Activated naive CD8-positive, alpha-beta T cell treated with anti-CD3 and anti-CD28 coated beads, Interleukin-2, amount 50 U/mL, for 16 hours (primary cell): ENCODE measurements around the gene TTLL1.

Experiments used
- DNase-seq: peaks from one replicate; pipeline ENCODE4 v3.0.0-alpha.2; 2020; ENCODE audit warnings: low read depth, low spot score

The TTLL1 gene

DNA sequence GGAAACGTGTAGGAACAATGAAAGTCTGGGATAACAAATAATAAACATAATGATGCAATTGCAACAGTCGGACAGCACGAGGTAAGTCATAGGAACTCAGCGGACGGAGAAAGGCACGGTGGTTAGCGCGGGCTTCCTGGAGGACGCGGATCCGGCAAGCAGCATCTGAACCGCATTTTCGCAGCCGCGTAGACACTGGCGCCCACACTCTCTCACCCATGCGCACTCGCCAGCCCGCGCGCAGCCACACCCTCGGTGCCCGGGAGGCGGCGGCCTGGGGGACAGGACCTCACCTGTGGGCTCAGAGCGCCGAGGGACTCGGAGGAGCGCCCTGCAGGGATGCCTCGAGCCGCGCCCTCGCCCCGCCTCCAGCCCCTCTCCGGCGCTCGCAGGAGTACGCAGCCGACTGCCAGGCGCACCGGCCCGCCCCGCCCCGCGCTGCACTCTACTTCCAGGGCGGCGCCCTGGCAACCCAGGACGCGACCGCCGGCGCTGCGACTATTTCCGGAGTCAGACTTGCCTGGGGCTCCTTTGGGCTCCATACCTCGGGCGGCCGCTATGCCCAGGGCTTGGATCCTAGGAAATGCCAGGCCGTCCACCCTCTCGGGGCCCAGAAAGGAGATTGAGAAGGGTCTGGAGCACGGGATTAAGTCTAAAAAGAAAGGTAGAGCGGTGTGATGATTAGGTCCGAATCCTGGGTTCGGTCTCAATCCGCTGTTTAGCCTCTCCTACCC, at the start of gene TTLL1:
Gene TTLL1, minus strand, starts transcription at position 408 of the 734 bp plus-strand sequence. CDS start 13,805 bp downstream, outside the sequence.
- DNase-seq: peak; percentile 78

DNA sequence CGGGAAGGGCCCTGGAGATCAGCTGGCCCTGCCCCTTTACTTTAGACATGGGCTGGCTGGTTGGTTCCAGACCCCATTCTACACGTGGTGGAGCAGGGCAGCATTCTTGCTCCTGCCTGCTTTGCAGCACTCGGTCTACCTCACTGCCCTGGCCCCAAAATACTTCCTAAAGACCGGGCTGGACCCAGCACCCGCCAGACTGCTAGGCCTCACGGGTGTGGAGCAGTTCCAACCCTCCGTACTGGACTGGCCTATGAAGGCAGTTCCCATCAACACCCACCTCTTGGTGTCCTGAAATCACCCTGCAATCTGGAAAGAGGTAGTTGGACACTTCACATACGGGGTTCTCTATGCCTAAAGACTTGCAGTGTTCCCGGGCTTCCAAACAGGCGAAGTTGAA, 47.6 kb upstream of the TTLL1 start:
- no peak for DNase-seq

DNA sequence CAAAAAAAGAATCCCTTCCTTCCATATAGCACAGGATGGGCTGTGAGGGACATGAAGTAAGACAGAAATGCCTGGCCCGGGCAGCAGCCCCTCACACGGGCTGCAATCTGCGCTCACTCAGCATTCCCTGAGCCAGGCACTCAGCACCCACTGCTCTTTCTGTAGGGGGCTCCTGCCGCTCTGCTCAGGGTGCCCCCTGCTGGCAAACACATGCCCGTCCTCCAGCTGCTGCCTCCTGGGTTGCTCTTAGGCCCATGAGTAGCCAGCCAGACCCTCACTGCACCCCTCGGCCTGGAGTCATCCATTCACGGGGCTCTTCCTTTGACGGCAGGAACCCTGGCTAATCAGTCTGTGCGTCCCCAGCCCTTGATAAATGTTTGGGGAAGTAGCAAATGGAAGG, 47.1 kb upstream of the TTLL1 start:
- DNase-seq: no peak

DNA sequence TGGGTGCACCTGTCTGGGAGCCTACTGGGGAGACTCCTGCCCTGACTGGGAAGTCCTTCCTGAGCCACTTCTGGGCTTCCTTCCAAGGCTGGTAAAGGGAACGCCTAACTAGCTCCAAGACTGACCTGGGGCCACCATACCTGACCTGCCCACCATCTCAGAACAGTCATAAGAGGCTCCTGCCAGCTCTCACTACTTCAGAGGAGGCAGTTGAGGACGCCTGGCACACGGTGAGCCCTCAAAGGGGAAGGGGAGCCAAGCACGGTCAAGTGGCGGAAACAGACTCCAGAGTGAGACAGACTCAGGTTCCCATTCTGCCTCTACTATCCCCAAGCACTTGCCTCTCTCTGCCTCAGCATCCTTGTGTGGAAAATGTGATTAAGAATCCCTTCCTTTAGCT, 46.4 kb upstream of the TTLL1 start:
- no peak for DNase-seq

DNA sequence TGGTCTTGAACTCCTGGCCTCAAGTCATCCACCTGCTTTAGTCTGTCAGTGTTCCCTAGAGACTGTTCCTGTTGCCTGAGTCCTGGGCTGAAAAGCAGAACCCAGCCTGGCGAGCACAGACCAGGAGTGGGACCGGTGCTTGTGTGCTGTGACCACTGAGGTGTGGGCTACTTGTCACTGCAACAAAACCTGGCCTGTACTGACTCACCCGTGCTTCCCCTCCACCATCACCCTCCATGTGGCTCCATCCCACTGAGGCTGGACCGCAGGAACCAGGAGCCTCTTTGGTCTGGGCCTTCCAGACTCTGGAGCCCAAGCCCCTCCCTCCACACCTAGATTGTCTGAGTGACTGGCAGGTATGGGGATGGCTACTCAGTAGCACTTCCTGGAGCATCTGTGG, 45.4 kb upstream of the TTLL1 start:
- no peak for DNase-seq

DNA sequence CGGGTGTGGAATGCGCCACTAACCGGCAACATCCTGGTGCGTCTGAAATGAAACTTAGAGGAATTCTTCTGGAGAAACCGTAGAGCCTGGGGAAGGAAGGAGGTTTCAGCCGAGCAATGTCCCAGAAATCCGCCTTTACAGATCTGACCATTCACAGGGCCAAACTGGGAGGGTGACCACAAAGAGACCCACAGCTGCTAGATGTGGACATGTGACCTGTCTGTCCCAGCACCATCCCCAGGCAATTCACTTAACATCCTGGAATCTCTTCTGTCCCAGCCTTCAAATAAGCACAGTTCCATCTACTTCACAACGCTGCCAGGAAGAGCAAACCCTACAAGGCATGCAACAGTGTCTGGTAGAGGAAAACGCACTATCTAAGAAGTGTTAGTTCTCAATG, 44.2 kb upstream of the TTLL1 start:
- DNase-seq: no peak

DNA sequence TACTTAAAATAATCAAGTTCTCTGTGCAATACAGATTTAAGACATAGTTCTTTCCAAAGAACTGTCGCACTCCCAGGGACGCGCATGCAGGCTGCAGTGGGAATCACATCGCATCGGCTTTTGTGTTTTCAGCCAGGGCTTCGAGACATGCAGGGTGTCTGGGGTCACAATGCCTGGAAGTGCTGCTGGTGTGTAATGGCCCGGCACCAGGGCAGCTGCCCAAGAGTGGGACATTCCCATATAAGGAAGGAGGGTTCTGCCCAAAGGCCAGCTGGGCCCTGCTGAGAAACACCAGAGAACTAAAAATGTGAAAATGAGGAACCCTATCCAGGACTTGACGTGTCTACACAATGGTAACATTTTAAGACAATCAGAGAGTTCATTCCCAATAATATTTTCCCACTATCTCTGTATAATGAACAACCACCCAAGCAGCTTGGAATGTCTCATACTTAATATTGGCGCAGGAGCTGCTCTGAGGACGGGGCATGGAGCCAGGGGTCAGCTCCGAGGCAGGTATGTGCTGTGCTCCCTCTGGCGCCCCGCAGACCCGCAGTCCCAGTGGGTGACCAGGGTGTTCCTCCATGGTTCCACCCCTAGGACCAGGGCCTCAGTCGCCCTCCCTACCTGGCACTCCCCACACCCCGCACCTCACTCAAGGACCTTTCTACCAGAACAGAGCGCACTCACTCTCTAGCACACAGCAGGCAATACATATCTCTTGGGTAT, 42.7 kb upstream of the TTLL1 start:
- DNase-seq: no peak

DNA sequence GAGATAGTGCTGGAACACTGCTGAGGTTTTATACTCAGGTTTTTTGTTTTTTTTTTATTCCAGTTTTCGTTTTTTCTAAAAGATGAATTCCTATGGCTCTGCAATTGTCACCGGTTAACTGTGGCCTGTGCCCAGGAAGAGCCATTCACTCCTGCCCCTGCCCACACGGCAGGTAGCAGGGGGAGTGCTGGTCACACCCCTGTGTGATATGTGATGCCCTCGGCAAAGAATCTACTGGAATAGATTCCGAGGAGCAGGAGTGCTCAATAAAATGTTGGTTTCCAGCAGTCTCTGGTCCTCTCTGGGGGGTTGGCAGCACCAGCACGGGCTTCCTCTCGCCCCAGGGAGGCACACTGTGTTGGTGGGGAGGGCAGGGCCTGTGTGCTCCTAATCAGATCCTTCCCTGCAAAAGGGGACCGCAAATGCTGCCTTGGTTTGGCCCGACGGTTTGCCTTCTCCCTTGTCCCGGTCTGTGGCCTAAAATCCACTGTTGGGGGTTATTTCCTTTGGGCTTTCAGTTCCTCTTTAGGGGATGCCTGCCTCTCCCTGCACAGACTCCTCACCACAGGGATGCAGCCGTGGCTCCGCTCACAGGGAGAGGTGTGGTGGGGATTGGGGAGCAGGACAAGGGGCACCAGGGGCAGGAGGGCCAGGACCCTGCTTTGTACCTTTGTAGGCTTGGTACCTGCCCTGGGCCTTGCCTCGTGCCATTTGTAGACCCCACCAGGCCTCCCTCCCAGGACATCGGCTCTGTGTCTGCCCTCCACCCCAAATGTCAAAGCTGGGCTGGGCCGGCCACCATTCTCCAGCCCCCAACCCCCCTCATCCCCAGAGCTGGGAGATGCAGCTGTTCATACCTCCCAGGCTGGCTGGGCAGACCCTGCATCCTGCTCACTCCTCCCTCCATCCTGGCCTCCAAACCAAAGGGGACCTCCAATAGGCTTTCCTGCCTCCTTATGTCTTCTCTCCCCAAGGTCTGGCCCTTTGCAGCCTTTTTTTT, 40.5 kb upstream of the TTLL1 start:
- DNase-seq: no peak

DNA sequence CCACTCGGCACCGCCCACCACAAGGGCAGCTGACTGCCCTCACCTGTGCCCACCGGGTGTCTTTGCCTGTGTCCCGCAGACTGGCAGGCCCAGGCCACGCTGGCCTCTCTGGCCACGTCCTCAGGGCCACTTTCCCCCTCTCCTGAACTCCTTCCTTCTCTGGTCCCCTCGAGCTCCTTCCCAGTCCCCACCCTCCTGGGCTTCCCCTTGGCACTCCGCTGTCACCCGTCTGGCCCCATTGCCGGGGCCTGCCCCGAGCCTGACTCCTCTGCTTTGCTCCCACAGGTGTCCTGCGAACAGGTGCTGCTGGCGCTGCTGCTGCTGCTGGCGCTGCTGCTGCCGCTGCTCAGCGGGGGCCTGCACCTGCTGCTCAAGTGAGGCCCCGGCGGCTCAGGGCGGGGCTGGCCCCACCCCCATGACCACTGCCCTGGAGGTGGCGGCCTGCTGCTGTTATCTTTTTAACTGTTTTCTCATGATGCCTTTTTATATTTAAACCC, 39.8 kb upstream of the TTLL1 start:
- no peak for DNase-seq

DNA sequence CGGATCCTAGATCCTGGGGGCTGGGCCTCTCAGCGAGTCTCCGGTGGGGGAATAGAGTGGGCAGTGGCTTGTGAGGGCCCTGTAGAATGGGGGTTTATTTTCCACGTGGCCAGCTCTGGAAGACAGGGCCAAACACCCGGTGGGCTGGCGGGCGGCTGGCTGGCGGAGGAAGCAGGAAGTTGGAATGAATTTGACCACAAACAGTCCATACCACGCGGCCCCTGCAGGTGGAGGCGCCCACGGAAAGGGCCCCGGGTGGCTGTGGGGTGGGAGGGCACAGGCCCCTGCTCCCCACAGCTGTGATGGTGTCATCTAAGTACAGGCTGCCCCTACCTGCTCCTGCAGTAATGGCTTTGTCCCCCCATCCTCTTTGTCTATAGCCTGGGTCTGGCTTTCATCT, 38.9 kb upstream of the TTLL1 start:
- DNase-seq: no peak

DNA sequence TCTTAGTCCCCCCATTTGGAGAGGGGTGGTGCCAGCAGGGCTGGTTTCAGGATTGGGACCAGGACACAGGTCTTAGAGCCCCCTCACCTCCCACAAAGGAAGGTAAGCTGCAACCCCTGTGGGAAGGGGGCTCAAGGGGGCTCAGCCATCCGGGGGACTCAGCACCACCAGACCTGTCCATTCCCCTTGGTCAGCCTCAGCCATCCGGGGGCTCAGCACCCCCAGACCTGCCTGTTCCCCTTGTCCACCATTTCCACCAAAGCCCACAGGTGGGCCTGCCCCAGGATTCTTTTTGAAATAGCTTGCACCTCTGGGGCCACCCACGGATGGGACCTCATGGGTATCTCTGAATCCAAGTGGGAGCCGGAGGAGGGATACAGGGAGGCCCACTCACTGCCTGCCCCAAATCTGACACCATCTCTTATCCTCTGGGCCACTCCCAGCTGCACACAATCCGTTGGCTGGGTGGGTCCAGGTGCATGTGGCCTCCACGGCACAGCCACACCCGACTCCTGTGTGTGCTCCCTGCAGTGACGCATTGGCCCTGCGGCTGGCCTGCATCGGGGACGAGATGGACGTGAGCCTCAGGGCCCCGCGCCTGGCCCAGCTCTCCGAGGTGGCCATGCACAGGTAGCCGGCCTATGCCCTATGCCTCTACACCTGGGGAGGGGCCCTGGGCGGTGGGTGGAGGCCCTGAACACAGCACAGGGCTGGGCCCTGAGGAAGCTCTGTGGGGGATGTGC, 38.1 kb upstream of the TTLL1 start:
- DNase-seq: no peak

DNA sequence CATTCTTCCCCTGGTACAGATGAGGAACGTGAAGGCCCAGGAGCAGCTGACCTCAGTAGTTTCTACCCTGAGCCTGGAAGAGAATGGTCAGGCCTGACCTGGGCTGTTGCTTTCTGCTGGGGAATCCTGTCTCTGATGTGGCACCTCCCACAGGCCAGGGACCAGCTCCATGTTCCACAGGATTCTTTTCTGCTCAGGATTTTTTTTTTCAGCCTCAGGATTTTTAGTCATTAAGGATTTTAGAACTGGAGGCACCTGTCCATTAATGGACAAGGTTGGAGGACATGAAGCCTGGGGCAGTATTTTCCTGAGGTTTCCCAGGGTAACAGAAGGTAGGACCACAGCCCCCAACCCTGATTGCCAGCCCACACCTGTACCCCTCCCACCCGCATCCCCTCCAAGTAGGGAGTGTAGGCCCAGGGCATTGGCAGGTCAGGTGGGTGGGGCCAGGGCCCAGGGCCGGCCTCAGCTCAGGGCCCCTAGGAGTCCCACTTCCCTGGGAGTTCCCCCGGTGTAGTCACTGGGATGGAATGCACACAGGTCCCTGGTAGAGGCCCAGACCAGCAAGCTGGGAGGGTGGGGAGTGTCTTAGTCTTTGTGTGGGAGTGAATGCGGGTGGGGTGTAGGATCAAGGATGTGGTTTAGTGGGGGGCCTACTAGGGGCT, 37.4 kb upstream of the TTLL1 start:
- DNase-seq: no peak

DNA sequence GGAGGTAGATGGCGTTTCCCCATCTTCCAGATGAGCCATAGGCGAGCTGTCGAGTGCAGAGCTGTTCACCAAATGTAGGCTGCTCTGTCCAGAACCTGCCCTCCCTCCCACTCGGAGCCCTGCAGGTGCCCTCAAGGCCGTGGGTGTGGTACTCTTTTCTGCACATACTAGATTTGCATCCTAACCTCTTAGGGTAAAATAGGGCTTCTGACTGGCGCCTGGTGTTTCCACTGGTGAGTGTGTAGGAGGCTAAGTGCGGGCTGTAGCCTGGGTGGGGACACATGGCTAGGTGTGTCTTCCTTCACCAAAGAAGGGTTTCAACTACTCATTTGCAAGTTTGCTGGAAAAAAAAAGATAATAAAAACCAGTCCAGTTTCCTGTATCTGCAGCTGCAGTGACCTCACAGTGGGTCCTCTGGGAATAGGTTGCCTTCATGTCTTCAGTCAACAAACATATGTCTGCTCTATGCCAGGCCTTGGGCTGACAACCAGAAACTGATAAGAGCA, 29.8 kb upstream of the TTLL1 start:
- no peak for DNase-seq

DNA sequence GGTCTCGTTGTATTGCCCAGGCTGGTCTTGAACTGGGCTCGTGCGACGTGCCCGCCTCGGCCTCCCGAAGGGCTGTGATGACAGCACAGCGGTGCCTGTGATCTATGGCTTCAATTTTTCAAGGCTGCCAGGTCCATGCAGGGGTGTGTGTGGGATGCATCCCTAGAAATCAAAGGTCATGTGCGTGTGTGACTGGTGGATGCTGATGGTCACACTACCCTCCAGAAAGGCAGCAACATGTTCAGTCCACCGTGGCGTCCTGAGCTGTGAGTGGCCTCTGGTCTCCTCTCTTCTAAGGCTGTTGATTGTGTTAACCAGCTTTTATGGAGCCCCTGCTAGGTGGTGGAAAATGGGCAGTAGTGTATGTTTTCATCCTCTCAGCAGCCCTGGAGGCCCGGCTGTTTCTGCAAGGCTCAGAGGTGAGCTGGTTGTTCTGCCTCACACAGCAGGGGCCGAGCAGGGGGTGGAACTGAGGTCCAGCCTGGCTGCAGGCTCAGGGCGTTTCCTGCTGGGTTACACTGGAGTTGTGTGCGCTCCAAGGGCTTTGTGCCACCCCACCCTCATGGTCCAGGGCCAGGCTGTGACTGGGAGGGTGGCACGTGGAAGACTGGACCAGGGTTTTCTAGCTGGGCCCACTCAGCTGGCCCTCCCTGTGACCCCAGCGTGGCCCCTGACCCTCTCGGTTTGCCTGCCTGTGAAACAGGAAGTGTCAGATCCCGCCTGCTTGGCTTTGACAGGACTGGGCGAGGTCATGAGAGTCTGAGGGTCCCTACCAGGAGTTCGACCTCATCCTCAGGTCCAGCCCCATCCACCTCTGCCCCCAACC, 29.0 kb upstream of the TTLL1 start:
- DNase-seq: no peak

DNA sequence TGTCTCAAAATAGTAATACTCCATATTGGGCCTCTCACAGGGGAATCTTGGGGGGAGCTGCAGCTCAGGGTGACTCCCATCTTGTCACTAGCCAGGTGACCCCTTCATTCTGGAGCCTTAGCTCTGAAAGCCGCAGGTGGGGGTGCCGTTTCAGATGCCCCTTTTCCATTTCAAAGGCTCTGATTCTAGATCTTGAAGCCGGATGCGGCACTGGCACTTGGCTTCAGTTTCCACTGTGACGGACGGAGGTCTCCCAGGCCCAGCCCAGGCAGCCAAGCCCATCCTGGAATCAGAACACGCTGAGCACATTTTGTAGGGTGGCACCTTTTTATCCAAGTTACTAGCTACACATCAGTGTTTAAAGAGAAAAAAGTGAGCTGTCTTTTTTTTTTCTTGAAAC, 27.7 kb upstream of the TTLL1 start:
- no peak for DNase-seq

DNA sequence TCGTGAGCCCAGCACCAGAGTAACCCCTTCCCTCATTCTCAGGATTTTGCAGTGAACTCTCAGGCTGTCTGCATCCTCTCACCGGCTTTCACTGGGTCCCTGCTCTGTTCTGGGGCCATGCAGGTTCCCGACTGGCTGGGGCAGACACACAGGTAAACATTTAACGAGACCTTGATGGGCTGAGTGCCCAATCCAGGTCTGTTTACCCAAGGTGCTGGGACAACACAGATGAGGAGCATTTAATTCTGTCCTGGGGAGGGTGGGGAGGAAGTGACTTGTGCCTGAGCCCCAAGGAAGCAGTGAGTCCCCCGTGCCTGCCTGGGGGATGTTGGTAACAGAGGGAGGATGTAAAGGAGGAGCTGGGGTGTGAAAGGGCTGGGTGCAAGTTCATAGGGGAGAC, 25.8 kb upstream of the TTLL1 start:
- no peak for DNase-seq

DNA sequence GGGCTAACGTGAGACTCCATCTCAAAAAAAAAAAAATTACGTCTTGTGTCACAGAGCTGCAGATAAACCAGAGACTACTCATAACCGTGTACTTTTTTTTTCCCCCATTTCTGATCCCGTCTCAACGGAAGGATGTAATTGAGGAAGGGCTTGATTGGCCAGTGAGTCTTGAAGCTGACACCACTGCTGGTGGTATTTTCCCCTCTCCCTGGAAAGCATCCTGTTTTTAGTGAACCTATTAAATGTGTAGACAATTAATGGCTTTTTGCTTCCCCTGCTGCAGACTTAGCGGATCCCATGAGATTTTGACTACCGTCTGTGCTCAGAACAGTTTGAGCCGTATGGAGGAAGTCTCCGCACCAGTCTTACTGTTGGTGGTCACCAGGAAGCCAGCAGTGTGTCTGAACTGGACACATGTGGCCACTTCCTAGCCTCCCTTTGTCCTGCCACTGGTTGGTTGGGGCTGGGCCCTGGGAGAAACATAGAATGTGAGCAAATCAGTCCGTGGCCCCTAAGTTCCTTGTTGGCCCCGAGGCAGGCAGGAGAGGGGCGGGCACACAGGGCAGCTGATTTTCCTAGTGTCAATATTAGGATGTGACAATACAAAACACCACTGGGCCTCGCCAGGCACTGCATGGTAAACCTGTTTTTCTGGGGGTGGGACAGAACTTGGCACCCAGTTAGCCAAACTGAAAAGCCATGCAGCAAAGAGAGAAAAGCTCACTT, 24.5 kb upstream of the TTLL1 start:
- DNase-seq: no peak

DNA sequence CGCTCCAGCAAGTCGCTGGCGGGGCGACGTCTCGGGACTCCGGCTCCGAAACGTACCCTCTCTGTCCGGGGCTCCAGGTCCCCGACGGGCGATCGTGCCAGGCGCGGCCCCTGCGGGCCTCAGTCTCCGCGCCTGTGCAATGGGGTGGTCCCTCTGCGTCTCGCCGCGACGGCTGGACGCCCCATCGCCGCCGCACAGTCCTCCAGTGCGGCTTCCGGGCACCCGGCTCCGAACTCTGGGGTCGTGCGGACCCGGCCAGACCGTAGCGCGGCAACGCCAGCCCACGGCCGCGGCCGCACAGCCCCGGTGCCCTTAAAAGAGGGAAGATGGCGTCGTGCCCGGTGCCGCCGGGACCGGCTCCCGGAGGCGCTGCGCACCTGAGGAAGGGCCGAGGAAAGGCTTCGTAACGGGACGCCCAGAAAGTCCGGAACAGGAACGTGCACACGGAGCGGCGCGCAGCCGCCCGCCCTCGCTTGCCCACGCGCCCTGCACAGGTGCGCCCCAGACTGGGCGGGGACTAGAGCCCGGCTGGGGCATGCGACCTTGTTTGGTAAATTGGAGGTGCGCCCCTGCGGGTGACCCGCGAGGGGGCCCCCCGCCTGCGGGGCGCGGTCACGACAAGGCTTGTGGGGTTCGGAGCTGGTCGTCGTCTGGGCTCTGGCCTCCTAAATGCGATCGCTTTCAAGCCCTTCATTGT, 21.9 kb upstream of the TTLL1 start:
- DNase-seq: no peak
